Activated T-helper 1 cell treated with anti-CD3 and anti-CD28 coated beads, Interleukin-12 subunit alpha, Interleukin-12 subunit beta, Interleukin-2, Interleukin-4 antibody, amounts not matched to agents 30 ng/mL and 10 ng/mL and 1 ng/mL, durations not matched to agents 14 hours and 24 hours and 36 hours (primary cell): ENCODE results near the gene SLC32A1. TPM values are rescaled to one million over a fixed set of nuclear protein-coding genes. Genes with fewer than 3 reads are reported as not detected.

ENCODE experiments used
- DNase-seq: peaks from one replicate; pipeline ENCODE4 v3.0.0; 2021; ENCODE audit warnings: low spot score
- H3K27ac Mint-ChIP-seq: one replicate; pipeline ENCODE4 v1.8.0; 2021; ENCODE audit warnings: mild to moderate bottlenecking, mixed read lengths
- H3K27me3 Mint-ChIP-seq: one replicate; pipeline ENCODE4 v1.8.0; 2022; ENCODE audit warnings: mild to moderate bottlenecking, moderate library complexity, mixed read lengths; ENCODE audit not compliant: insufficient read depth
- H3K36me3 Mint-ChIP-seq: one replicate; pipeline ENCODE4 v1.8.0; 2021; ENCODE audit warnings: low read depth, mixed read lengths
- H3K4me1 Mint-ChIP-seq: one replicate; pipeline ENCODE4 v1.8.0; 2021; ENCODE audit warnings: low read depth, mixed read lengths
- H3K4me3 Mint-ChIP-seq: one replicate; pipeline ENCODE4 v1.8.0; 2021; ENCODE audit warnings: mild to moderate bottlenecking, moderate library complexity, mixed read lengths
- H3K9me3 Mint-ChIP-seq: one replicate; pipeline ENCODE4 v1.8.0; 2021; ENCODE audit warnings: mixed read lengths
- intact Hi-C: fragments of 100-400 bp; cut with micrococcal nuclease; formaldehyde crosslinking; loops from one replicate; pipeline ENCODE4 v1.15.1; 2024
- total RNA-seq: library from RNA; stranded (reverse); gene quantifications from 2 replicates; pipeline ENCODE4 v1.2.3, GENCODE V29; 2022

The SLC32A1 gene
- total RNA-seq, 1 donor from 2014 or later: not detected

GRCh38 chr20:38728191-38728781 lies 4.0 kb downstream of the SLC32A1 start:
- peaks cover 80% of the 10 kb centered on the region for H3K27me3 Mint-ChIP-seq
- H3K36me3 Mint-ChIP-seq: peaks cover 5% of the 10 kb centered on the region
- peak overlapping the region; percentile 45 for H3K4me3 Mint-ChIP-seq
- peaks cover 8% of the 10 kb centered on the region for H3K9me3 Mint-ChIP-seq
- intact Hi-C loops: no loop called here
- no peak for DNase-seq
- peak overlapping the region; percentile 85 for H3K27ac Mint-ChIP-seq
- peaks cover 61% of the 10 kb centered on the region for H3K4me1 Mint-ChIP-seq

- DNase-seq: no peak
- H3K36me3 Mint-ChIP-seq: peaks cover 5% of the 10 kb centered on the region
- intact Hi-C loops: no loop called here
- peak overlapping the region; percentile 48 for H3K4me3 Mint-ChIP-seq
- peak overlapping the region; percentile 84 for H3K27ac Mint-ChIP-seq
- peaks cover 58% of the 10 kb centered on the region for H3K4me1 Mint-ChIP-seq
- peaks cover 8% of the 10 kb centered on the region for H3K9me3 Mint-ChIP-seq
- peaks cover 83% of the 10 kb centered on the region for H3K27me3 Mint-ChIP-seq
Observed at GRCh38 chr20:38728911-38729642, 4.8 kb downstream of the SLC32A1 start.

DNA sequence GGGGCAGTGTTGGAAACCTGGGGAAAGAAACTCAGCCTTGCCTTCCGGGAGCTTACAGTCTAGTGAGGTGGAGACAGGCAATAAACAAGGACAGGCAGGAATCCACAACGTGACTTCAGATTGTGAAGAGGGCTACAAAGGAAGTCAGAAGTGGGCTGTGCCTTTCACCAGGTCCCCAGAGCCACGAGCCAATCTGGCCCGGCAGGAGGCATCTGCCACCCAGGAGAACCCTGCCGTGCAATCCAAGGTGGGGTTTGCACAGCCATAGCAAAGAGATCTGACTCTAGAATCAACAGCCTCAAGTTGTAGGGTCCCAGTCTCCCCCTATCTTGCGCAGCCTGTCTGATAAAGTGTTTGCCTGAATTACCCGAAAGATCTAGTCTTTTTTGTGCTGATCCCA lies 5.5 kb downstream of the SLC32A1 start:
- peaks cover 58% of the 10 kb centered on the region for H3K4me1 Mint-ChIP-seq
- DNase-seq: no peak
- intact Hi-C loops: loop anchor here (5.0 kb wide), 1 partner anchor 52 kb away; no protein-coding TSS in a partner anchor
- H3K27me3 Mint-ChIP-seq: peaks cover 82% of the 10 kb centered on the region
- peak overlapping the region; percentile 14 for H3K27ac Mint-ChIP-seq
- peaks cover 8% of the 10 kb centered on the region for H3K9me3 Mint-ChIP-seq
- H3K4me3 Mint-ChIP-seq: no peak overlapping the region
- H3K36me3 Mint-ChIP-seq: peaks cover 5% of the 10 kb centered on the region

DNA sequence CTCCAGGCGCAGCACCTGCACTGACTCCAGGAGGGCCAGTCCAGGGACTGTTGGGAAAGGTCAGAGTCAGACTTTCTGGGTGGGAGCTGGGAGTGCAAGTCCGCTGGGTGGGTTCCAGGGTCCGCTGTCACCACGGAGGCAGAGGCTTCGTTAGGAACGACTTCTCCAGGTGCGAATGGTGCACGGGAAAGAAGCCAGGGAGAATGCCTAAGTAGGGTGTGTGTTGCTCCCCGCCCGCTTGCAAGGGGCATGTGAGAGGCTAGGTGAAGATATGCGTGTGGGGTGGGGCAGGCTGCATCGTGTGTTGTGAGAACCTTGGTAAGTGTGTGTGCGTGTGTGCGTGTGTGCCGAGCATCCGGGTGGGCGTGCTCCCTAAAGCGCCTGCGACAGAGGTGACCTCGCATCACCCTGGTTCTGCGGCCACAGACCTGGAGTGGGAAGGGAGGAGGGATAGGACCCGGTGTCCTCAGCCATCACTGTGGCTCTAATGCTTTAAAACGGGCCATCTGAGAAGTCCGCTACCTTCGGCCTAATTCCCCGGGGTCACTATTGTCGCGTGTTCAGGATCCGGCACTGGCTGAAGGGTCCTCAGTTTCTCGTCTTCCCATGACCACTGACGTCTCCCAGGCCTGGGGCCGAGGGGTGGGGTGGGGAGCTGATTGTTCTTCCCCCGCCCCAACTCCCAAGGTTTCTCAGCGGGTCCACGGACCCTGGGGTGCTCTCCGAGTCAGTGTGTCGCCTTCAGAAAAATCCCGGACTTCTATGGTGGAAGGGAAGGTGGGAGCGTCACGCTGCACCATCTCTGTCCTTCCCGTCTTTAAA lies 6.1 kb downstream of the SLC32A1 start:
- H3K27ac Mint-ChIP-seq: peak overlapping the region; percentile 76
- DNase-seq: no peak
- H3K9me3 Mint-ChIP-seq: peaks cover 8% of the 10 kb centered on the region
- peak overlapping the region; percentile 61 for H3K4me3 Mint-ChIP-seq
- intact Hi-C loops: loop anchor here (5.0 kb wide), 1 partner anchor 53 kb away; no protein-coding TSS in a partner anchor
- H3K36me3 Mint-ChIP-seq: peaks cover 5% of the 10 kb centered on the region
- peaks cover 54% of the 10 kb centered on the region for H3K4me1 Mint-ChIP-seq
- H3K27me3 Mint-ChIP-seq: peaks cover 84% of the 10 kb centered on the region

- peak; percentile 57 for DNase-seq
- peaks cover 8% of the 10 kb centered on the region for H3K9me3 Mint-ChIP-seq
- intact Hi-C loops: loop anchor here (1.0 to 5.0 kb wide), 4 partner anchors 17 to 162 kb away; partner anchors contain the start of gene ACTR5
- H3K36me3 Mint-ChIP-seq: peaks cover 5% of the 10 kb centered on the region
- H3K27ac Mint-ChIP-seq: peak overlapping the region; percentile 76
- peaks cover 85% of the 10 kb centered on the region for H3K27me3 Mint-ChIP-seq
- H3K4me3 Mint-ChIP-seq: peak overlapping the region; percentile 61
- H3K4me1 Mint-ChIP-seq: peaks cover 48% of the 10 kb centered on the region
Observed at GRCh38 chr20:38730989-38731737, 6.9 kb downstream of the SLC32A1 start.

DNA sequence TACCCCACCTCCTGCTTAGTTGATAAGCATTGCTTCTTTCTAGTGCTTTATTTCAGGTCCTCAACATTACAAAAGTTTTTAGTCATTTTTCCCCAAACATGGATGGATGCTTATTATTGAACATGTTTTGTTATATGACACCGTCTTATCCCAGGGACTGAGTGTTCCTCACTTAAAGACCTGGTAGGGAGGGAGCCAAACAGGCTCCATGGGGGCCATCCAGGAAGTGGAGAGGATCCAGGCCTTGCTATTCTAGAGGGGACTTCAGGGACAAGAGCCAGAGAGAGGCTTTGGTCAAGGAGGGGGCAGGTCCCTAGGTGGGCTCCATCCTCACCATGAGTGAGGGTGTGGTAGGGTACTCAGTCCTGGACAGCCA lies 7.4 kb downstream of the SLC32A1 start:
- no peak for DNase-seq
- no peak overlapping the region for H3K27ac Mint-ChIP-seq
- peak overlapping the region; percentile 7 for H3K4me3 Mint-ChIP-seq
- H3K27me3 Mint-ChIP-seq: peaks cover 87% of the 10 kb centered on the region
- peaks cover 8% of the 10 kb centered on the region for H3K9me3 Mint-ChIP-seq
- peaks cover 44% of the 10 kb centered on the region for H3K4me1 Mint-ChIP-seq
- peaks cover 3% of the 10 kb centered on the region for H3K36me3 Mint-ChIP-seq
- intact Hi-C loops: loop anchor here (1.0 to 5.0 kb wide), 4 partner anchors 17 to 162 kb away; partner anchors contain the start of gene ACTR5

- H3K27me3 Mint-ChIP-seq: peaks cover 83% of the 10 kb centered on the region
- H3K4me1 Mint-ChIP-seq: peaks cover 31% of the 10 kb centered on the region
- intact Hi-C loops: loop anchor here (5.0 kb wide), 1 partner anchor 56 kb away; no protein-coding TSS in a partner anchor
- H3K27ac Mint-ChIP-seq: no peak overlapping the region
- DNase-seq: no peak
- peaks cover 8% of the 10 kb centered on the region for H3K9me3 Mint-ChIP-seq
- no peak overlapping the region for H3K4me3 Mint-ChIP-seq
- H3K36me3 Mint-ChIP-seq: no peaks in the 10 kb centered on the region
Observed at GRCh38 chr20:38732981-38733380, 8.7 kb downstream of the SLC32A1 start.

- no peaks in the 10 kb centered on the region for H3K36me3 Mint-ChIP-seq
- H3K9me3 Mint-ChIP-seq: no peaks in the 10 kb centered on the region
- intact Hi-C loops: no loop called here
- peaks cover 70% of the 10 kb centered on the region for H3K27me3 Mint-ChIP-seq
- no peak overlapping the region for H3K4me3 Mint-ChIP-seq
- no peak for DNase-seq
- no peak overlapping the region for H3K27ac Mint-ChIP-seq
- H3K4me1 Mint-ChIP-seq: peaks cover 15% of the 10 kb centered on the region
Observed at GRCh38 chr20:38735172-38735571, 10.9 kb downstream of the SLC32A1 start.

- intact Hi-C loops: no loop called here
- no peaks in the 10 kb centered on the region for H3K36me3 Mint-ChIP-seq
- no peak for DNase-seq
- H3K27ac Mint-ChIP-seq: no peak overlapping the region
- H3K4me3 Mint-ChIP-seq: no peak overlapping the region
- H3K27me3 Mint-ChIP-seq: peaks cover 73% of the 10 kb centered on the region
- H3K4me1 Mint-ChIP-seq: no peaks in the 10 kb centered on the region
- no peaks in the 10 kb centered on the region for H3K9me3 Mint-ChIP-seq
Observed at GRCh38 chr20:38737887-38738286, 13.6 kb downstream of the SLC32A1 start.

GRCh38 chr20:38745757-38746156 lies 21.5 kb downstream of the SLC32A1 start:
- Mint-ChIP-seq H3K27me3 (peaks cover 29% of the 10 kb centered on the region), H3K4me1 (peaks cover 24% of the 10 kb centered on the region), H3K36me3 (peaks cover 11% of the 10 kb centered on the region), H3K9me3 (no peaks in the 10 kb centered on the region), H3K4me3 (no peak overlapping the region), H3K27ac (no peak overlapping the region)
- DNase-seq: no peak
- intact Hi-C loops: no loop called here

- Mint-ChIP-seq H3K4me1 (peaks cover 37% of the 10 kb centered on the region), H3K27ac (peak overlapping the region; percentile 78), H3K4me3 (peak overlapping the region; percentile 94), H3K27me3 (peaks cover 11% of the 10 kb centered on the region), H3K36me3 (peaks cover 17% of the 10 kb centered on the region), H3K9me3 (no peaks in the 10 kb centered on the region)
- intact Hi-C loops: loop anchor here (1.0 to 2.0 kb wide), 8 partner anchors 16 to 215 kb away; partner anchors contain the start of genes DHX35, FAM83D and PPP1R16B
- DNase-seq: no peak
Observed at GRCh38 chr20:38747495-38748096, 23.3 kb downstream of the SLC32A1 start.
